PC-3 (cell line): Measurements from ENCODE around the gene UTF1. TPM values are rescaled to one million over a fixed set of nuclear protein-coding genes. Genes with fewer than 3 reads are reported as not detected.

Source experiments
- ATAC-seq: fragments of 200-7000 bp; cut with Tn5 transposase; 2 replicates; pipeline ENCODE4 v1.9.1; 2020; ENCODE audit warnings: mild to moderate bottlenecking, moderate library complexity
- BruUV-seq: library from RNA; stranded (reverse); fragments of 400-500 nt; replicated peaks from 2 replicates; lab custom pipeline; 2021; lab: Mats Ljungman, UMichigan
- CTCF ChIA-PET: fragments of 300-600 bp; sonication (Branson Sonifier 250); formaldehyde crosslinking; loops from one replicate; lab custom pipeline; 2022; ENCODE audit warnings: antibody characterized with exemption; lab: Charles Lee
- POLR2A ChIA-PET: fragments of 300-600 bp; sonication (Branson Sonifier 250); formaldehyde crosslinking; loops from one replicate; lab custom pipeline; 2022; ENCODE audit warnings: antibody characterized with exemption; ENCODE audit not compliant: unreplicated experiment; lab: Charles Lee
- DNase-seq: peaks from one replicate; pipeline ENCODE4 v3.0.0-alpha.2; 2015
- H2AFZ ChIP-seq: fragments of 300-600 bp; sonication (generic); 2 replicates; pipeline ENCODE4 v1.6.0; 2016; ENCODE audit warnings: antibody characterized with exemption, low read length
- H3F3A ChIP-seq: fragments of 300-600 bp; sonication (generic); one replicate; pipeline ENCODE4 v1.6.0; 2017; ENCODE audit warnings: antibody characterized with exemption, low read length, control low read depth, mild to moderate bottlenecking; ENCODE audit not compliant: unreplicated experiment
- H3K27ac ChIP-seq: fragments of 300-600 bp; sonication (generic); 2 replicates; pipeline ENCODE4 v1.5.1; 2016; ENCODE audit warnings: mild to moderate bottlenecking, low read length
- H3K27me3 ChIP-seq: fragments of 300-600 bp; sonication (generic); 2 replicates; pipeline ENCODE4 v1.6.1; 2016; ENCODE audit warnings: low read length, mixed read lengths
- H3K36me3 ChIP-seq: fragments of 300-600 bp; sonication (generic); 2 replicates; pipeline ENCODE4 v1.6.1; 2016; ENCODE audit warnings: low read depth, mixed run types, low read length, mixed read lengths
- H3K4me1 ChIP-seq: fragments of 300-600 bp; sonication (generic); 2 replicates; pipeline ENCODE4 v1.5.1; 2016; ENCODE audit warnings: low read length; ENCODE audit not compliant: insufficient read depth
- H3K4me2 ChIP-seq: fragments of 300-600 bp; sonication (generic); 2 replicates; pipeline ENCODE4 v1.6.0; 2016; ENCODE audit warnings: low read length
- H3K4me3 ChIP-seq: fragments of 300-600 bp; sonication (generic); 2 replicates; pipeline ENCODE4 v1.5.1; 2016; ENCODE audit warnings: mild to moderate bottlenecking, low read length, mixed read lengths
- H3K79me2 ChIP-seq: fragments of 300-600 bp; sonication (generic); 2 replicates; pipeline ENCODE4 v1.6.1; 2017; ENCODE audit warnings: low read length, mixed read lengths
- H3K9ac ChIP-seq: fragments of 300-600 bp; sonication (generic); 2 replicates; pipeline ENCODE4 v1.6.0; 2016; ENCODE audit warnings: mild to moderate bottlenecking, low read length
- H3K9me2 ChIP-seq: fragments of 300-600 bp; sonication (generic); replicated peaks from 2 replicates; pipeline ENCODE4 v1.6.1; 2016; ENCODE audit warnings: mixed run types, low read length, mixed read lengths
- H3K9me3 ChIP-seq: fragments of 300-600 bp; sonication (generic); 2 replicates; pipeline ENCODE4 v1.6.1; 2016; ENCODE audit warnings: low read length, mixed read lengths
- H4K20me1 ChIP-seq: fragments of 300-600 bp; sonication (generic); 2 replicates; pipeline ENCODE4 v1.6.1; 2016; ENCODE audit warnings: low read length, mixed read lengths
- CTCF ChIP-seq: fragments of 300-600 bp; sonication (generic); conservative IDR thresholded peaks from 2 replicates; pipeline ENCODE4 v1.5.1; 2017; ENCODE audit warnings: antibody characterized with exemption, low read depth, mild to moderate bottlenecking, low read length
- EZH2 ChIP-seq: fragments of 300-600 bp; sonication (generic); IDR thresholded peaks from one replicate; pipeline ENCODE4 v1.6.1; 2017; ENCODE audit warnings: antibody characterized with exemption, mild to moderate bottlenecking, low read length; ENCODE audit not compliant: unreplicated experiment
- EZH2phosphoT487 ChIP-seq: fragments of 300-600 bp; sonication (generic); IDR thresholded peaks from 2 replicates; pipeline ENCODE4 v1.6.1; 2018; ENCODE audit warnings: mild to moderate bottlenecking, antibody characterized with exemption, low read length, borderline replicate concordance
- intact Hi-C: fragments of 100-400 bp; cut with micrococcal nuclease; formaldehyde crosslinking; loops from 2 replicates; pipeline ENCODE4 v1.9.0; 2023
- total RNA-seq: library from RNA; depleted of rRNA; stranded (reverse); fragments of >200 nt; gene quantifications from 2 replicates; pipeline ENCODE4 v1.2.3, GENCODE V29; 2014

The UTF1 gene
- total RNA-seq, 1 experiment from 2014 or later, result not detected

GRCh38 chr10:133248334-133248715 is 18.3 kb downstream of the UTF1 start:
- Histone ChIP-seq H3K27me3 (no peaks in the 10 kb centered on the region), H3K9ac (no peak overlapping the region), H3K4me2 (no peak overlapping the region), H3K79me2 (no peaks in the 10 kb centered on the region), H3K36me3 (no peaks in the 10 kb centered on the region), H2AFZ (no peak overlapping the region), H4K20me1 (no peaks in the 10 kb centered on the region), H3K9me3 (no peaks in the 10 kb centered on the region), H3F3A (no peaks in the 10 kb centered on the region), H3K4me1 (no peaks in the 10 kb centered on the region), H3K27ac (no peak overlapping the region), H3K9me2 (no peaks in the 10 kb centered on the region), H3K4me3 (no peak overlapping the region)
- ChIA-PET POLR2A (no interaction called here), CTCF (no interaction called here)
- TF ChIP-seq CTCF (no peak), EZH2phosphoT487 (no peak), EZH2 (no peak)
- ATAC-seq, result no peak
- intact Hi-C loops, result no loop called here
- DNase-seq, result no peak
- no TSS peak for BruUV-seq

GRCh38 chr10:133249094-133249780 is 19.2 kb downstream of the UTF1 start:
- no peak overlapping the region for H3K4me3 ChIP-seq
- no peaks in the 10 kb centered on the region for H3K4me1 ChIP-seq
- H3K36me3 ChIP-seq, result no peaks in the 10 kb centered on the region
- POLR2A ChIA-PET, result no interaction called here
- no peak overlapping the region for H2AFZ ChIP-seq
- intact Hi-C loops, result no loop called here
- no peak for DNase-seq
- no peak overlapping the region for H3K9ac ChIP-seq
- no peak overlapping the region for H3K27ac ChIP-seq
- H3K9me3 ChIP-seq, result no peaks in the 10 kb centered on the region
- no peak overlapping the region for H3K4me2 ChIP-seq
- no peaks in the 10 kb centered on the region for H3F3A ChIP-seq
- no peaks in the 10 kb centered on the region for H3K79me2 ChIP-seq
- ATAC-seq, result no peak
- no peaks in the 10 kb centered on the region for H4K20me1 ChIP-seq
- CTCF ChIA-PET, result no interaction called here
- TF ChIP-seq EZH2 (no peak), EZH2phosphoT487 (no peak), CTCF (no peak)
- no peaks in the 10 kb centered on the region for H3K9me2 ChIP-seq
- H3K27me3 ChIP-seq, result no peaks in the 10 kb centered on the region
- BruUV-seq, result no TSS peak

- ATAC-seq (no peak), DNase-seq (no peak)
- Histone ChIP-seq H3K4me2 (no peak overlapping the region), H3K27me3 (no peaks in the 10 kb centered on the region), H3K79me2 (no peaks in the 10 kb centered on the region), H2AFZ (no peak overlapping the region), H3K27ac (no peak overlapping the region), H3K9me3 (no peaks in the 10 kb centered on the region), H3F3A (no peaks in the 10 kb centered on the region), H3K9ac (no peak overlapping the region), H4K20me1 (no peaks in the 10 kb centered on the region), H3K36me3 (no peaks in the 10 kb centered on the region), H3K4me3 (no peak overlapping the region), H3K4me1 (no peaks in the 10 kb centered on the region), H3K9me2 (no peaks in the 10 kb centered on the region)
- no TSS peak for BruUV-seq
- CTCF ChIA-PET, result no interaction called here
- intact Hi-C loops, result no loop called here
- POLR2A ChIA-PET, result no interaction called here
- TF ChIP-seq EZH2phosphoT487, result no peak
- TF ChIP-seq EZH2, result no peak
- no peak for TF ChIP-seq CTCF
These were observed 20.1 kb downstream of the UTF1 start for GRCh38 chr10:133249975-133250754.
